Ascending aorta (tissue), 2 donors: Measurements from ENCODE around the gene MAML1. TPM values are rescaled to one million over a fixed set of nuclear protein-coding genes. Genes with fewer than 3 reads are reported as not detected.
"Not testable (repeated sequence)": the region's sequence is repeated elsewhere in the genome, so short reads cannot be mapped to it uniquely, and the experiment has no call there.

Experiments
- DNase-seq, 2 donors: peaks; one replicate each; pipeline ENCODE4 v3.0.0-alpha.2; 2019; ENCODE audit warnings: low spot score in 2 of 2
- H3K27ac ChIP-seq, 2 donors: fragments of 200-600 bp; sonication (generic); one replicate each; pipeline ENCODE4 v1.5.1; 2016 to 2017; ENCODE audit warnings: mild to moderate bottlenecking in 1 of 2
- H3K27me3 ChIP-seq: fragments of 200-600 bp; sonication (generic); one replicate; pipeline ENCODE4 v1.5.1; 2017
- H3K36me3 ChIP-seq, 2 donors: fragments of 200-600 bp; sonication (generic); one replicate each; pipeline ENCODE4 v1.5.1; 2016
- H3K4me1 ChIP-seq, 2 donors: fragments of 200-600 bp; sonication (generic); one replicate each; pipeline ENCODE4 v1.5.1; 2016 to 2017; ENCODE audit warnings: mild to moderate bottlenecking in 1 of 2
- H3K4me3 ChIP-seq, 2 donors: fragments of 200-600 bp; sonication (generic); one replicate each; pipeline ENCODE4 v1.5.1; 2016 to 2017; ENCODE audit warnings: mild to moderate bottlenecking in 1 of 2
- H3K9me3 ChIP-seq, 2 donors: fragments of 200-600 bp; sonication (generic); one replicate each; pipeline ENCODE4 v1.5.1; 2016
- CTCF ChIP-seq, 3 experiments: fragments of 200-600 bp in 2 of 3; fragments of 450-650 bp in 1 of 3; sonication (generic) in 2 of 3; IDR thresholded peaks; one replicate each; pipeline ENCODE4 v1.5.1; 2016 to 2019; ENCODE audit warnings: antibody characterized with exemption in 3 of 3, mild to moderate bottlenecking in 1 of 3, moderate library complexity in 1 of 3
- intact Hi-C: fragments of 100-400 bp; cut with DNase I; formaldehyde crosslinking; loops from one replicate; pipeline ENCODE4 v1.15.1; 2023
- total RNA-seq: library from RNA; depleted of rRNA; stranded (reverse); fragments of >200 nt; gene quantifications from one replicate; pipeline ENCODE4 v1.1.0, GENCODE V29; 2016

The MAML1 gene
- total RNA-seq, 1 donor from 2014 or later, result 42.6 TPM

GRCh38 chr5:179788193-179788854 lies 55.7 kb downstream of the MAML1 start:
- no peak for DNase-seq
- Histone ChIP-seq H3K36me3 (no peaks in the 10 kb centered on the region), H3K9me3 (no peaks in the 10 kb centered on the region), H3K4me1 (peaks cover 0 to 5% of the 10 kb centered on the region in 2 donors), H3K4me3 (no peak overlapping the region), H3K27me3 (no peaks in the 10 kb centered on the region), H3K27ac (no peak overlapping the region)
- intact Hi-C loops, result no loop called here
- TF ChIP-seq CTCF (IDR thresholded peaks at IDR 0.05), result no peak

- H3K27me3 ChIP-seq, DNase-seq, H3K27ac ChIP-seq, H3K4me3 ChIP-seq, intact Hi-C loops, H3K36me3 ChIP-seq, H3K9me3 ChIP-seq: not testable (repeated sequence)
- H3K4me1 ChIP-seq, result peaks cover 0 to 15% of the 10 kb centered on the region in 2 donors
Measured at GRCh38 chr5:179789278-179789677, 56.7 kb downstream of the MAML1 start.

GRCh38 chr5:179791881-179792611 lies 59.4 kb downstream of the MAML1 start:
- no peaks in the 10 kb centered on the region for H3K27me3 ChIP-seq
- H3K9me3 ChIP-seq, result no peaks in the 10 kb centered on the region
- no peak overlapping the region for H3K4me3 ChIP-seq
- no peaks in the 10 kb centered on the region for H3K36me3 ChIP-seq
- peaks cover 12 to 29% of the 10 kb centered on the region in 2 donors for H3K4me1 ChIP-seq
- intact Hi-C loops, result no loop called here
- DNase-seq, result no peak
- TF ChIP-seq CTCF (IDR thresholded peaks at IDR 0.05), result no peak
- H3K27ac ChIP-seq, result peak overlapping the region; percentile 75 to 76

- Histone ChIP-seq H3K4me3 (no peak overlapping the region), H3K36me3 (peaks cover 2 to 7% of the 10 kb centered on the region in 2 donors), H3K9me3 (no peaks in the 10 kb centered on the region), H3K4me1 (peaks cover 12 to 29% of the 10 kb centered on the region in 2 donors), H3K27ac (peak overlapping the region; percentile 75 to 76), H3K27me3 (no peaks in the 10 kb centered on the region)
- DNase-seq, result no peak
- intact Hi-C loops, result no loop called here
- no peak for TF ChIP-seq CTCF (IDR thresholded peaks at IDR 0.05)
Measured at GRCh38 chr5:179792612-179793467, 60.2 kb downstream of the MAML1 start.

GRCh38 chr5:179793468-179794139 lies 61.0 kb downstream of the MAML1 start, which contains the start of gene LTC4S:
LTC4S (plus strand) TSS chr5:179793986; CDS start chr5:179794081, 95 bp downstream.
- no peaks in the 10 kb centered on the region for H3K27me3 ChIP-seq
- DNase-seq, result peak; percentile 63 to 89
- H3K27ac ChIP-seq, result peak within 1 kb of the TSS; percentile 75 to 76
- intact Hi-C loops, result no loop called here
- H3K36me3 ChIP-seq, result peaks cover 8 to 15% of the 10 kb centered on the region in 2 donors
- no peak for TF ChIP-seq CTCF (IDR thresholded peaks at IDR 0.05)
- no peaks in the 10 kb centered on the region for H3K9me3 ChIP-seq
- peak within 1 kb of the TSS in 1 of 2 donors; percentile 75 for H3K4me3 ChIP-seq
- peaks cover 12 to 29% of the 10 kb centered on the region in 2 donors for H3K4me1 ChIP-seq
